Measurements from ENCODE around the gene ATE1.

- no peak for TF ChIP-seq POLR2AphosphoS5 (IDR thresholded peaks at IDR 0.05; ENCODE audit: low read depth, low read length)
- no peak for TF ChIP-seq TAF1 (IDR thresholded peaks at IDR 0.05; ENCODE audit: borderline replicate concordance, insufficient read depth, low read length)
- no peak for TF ChIP-seq REST (IDR thresholded peaks at IDR 0.05; ENCODE audit: insufficient read depth in 1 of 2, low read depth in 2 of 2, low read length in 2 of 2)
Measured at GRCh38 chr10:121788717-121789116, 139.1 kb downstream of the ATE1 start.
